OCI-LY1 (cell line): Measurements from ENCODE around the gene HAX1.
"Not testable (repeated sequence)": the region's sequence is repeated elsewhere in the genome, so short reads cannot be mapped to it uniquely, and the experiment has no call there.

Experiments used
- H2AFZ ChIP-seq: fragments of 200-600 bp; sonication (generic), shearing (Covaris generic); 2 replicates; pipeline ENCODE4 v1.6.0; 2014; ENCODE audit warnings: antibody characterized with exemption, mild to moderate bottlenecking, low read length
- H3F3A ChIP-seq: fragments of 200-600 bp; sonication (generic), shearing (Covaris generic); 2 replicates; pipeline ENCODE4 v1.6.0; 2014; ENCODE audit warnings: mild to moderate bottlenecking, antibody characterized with exemption, low read length, moderate library complexity; ENCODE audit not compliant: insufficient read depth
- H3K27ac ChIP-seq: fragments of 200-600 bp; sonication (generic); 2 replicates; pipeline ENCODE4 v1.5.1; 2014; ENCODE audit warnings: low read length, mixed run types, mild to moderate bottlenecking, low read depth; ENCODE audit not compliant: poor library complexity, severe bottlenecking
- H3K27me3 ChIP-seq: fragments of 200-600 bp; sonication (generic); 2 replicates; pipeline ENCODE4 v1.6.0; 2014; ENCODE audit warnings: antibody characterized with exemption, mild to moderate bottlenecking, low read length, moderate library complexity; ENCODE audit not compliant: insufficient read depth
- H3K36me3 ChIP-seq: fragments of 200-600 bp; sonication (generic); 2 replicates; pipeline ENCODE4 v1.6.1; 2014; ENCODE audit warnings: mild to moderate bottlenecking, antibody characterized with exemption, low read length, moderate library complexity, mixed read lengths; ENCODE audit not compliant: insufficient read depth
- H3K4me1 ChIP-seq: fragments of 200-600 bp; sonication (generic); 2 replicates; pipeline ENCODE4 v1.5.1; 2014; ENCODE audit warnings: mild to moderate bottlenecking, low read length, moderate library complexity; ENCODE audit not compliant: insufficient read depth, severe bottlenecking
- H3K4me2 ChIP-seq: fragments of 200-600 bp; sonication (generic), shearing (Covaris generic); 2 replicates; pipeline ENCODE4 v1.6.1; 2014; ENCODE audit warnings: low read length
- H3K4me3 ChIP-seq: fragments of 200-600 bp; sonication (generic); 2 replicates; pipeline ENCODE4 v1.5.1; 2014; ENCODE audit warnings: low read length, low read depth, mild to moderate bottlenecking, mixed read lengths; ENCODE audit not compliant: poor library complexity, severe bottlenecking
- H3K79me2 ChIP-seq: fragments of 200-600 bp; shearing (Covaris generic); 2 replicates; pipeline ENCODE4 v1.6.1; 2016; ENCODE audit warnings: mixed run types, low read length, mixed read lengths; ENCODE audit not compliant: insufficient read depth
- H3K9ac ChIP-seq: fragments of 200-600 bp; sonication (generic), shearing (Covaris generic); 2 replicates; pipeline ENCODE4 v1.6.1; 2014; ENCODE audit warnings: mild to moderate bottlenecking, low read length, mixed read lengths
- H3K9me2 ChIP-seq: fragments of 200-600 bp; sonication (generic), shearing (Covaris generic); 2 replicates; pipeline ENCODE4 v1.6.1; 2014; ENCODE audit warnings: low read depth, mild to moderate bottlenecking, low read length, mixed read lengths
- H3K9me3 ChIP-seq: fragments of 200-600 bp; shearing (Covaris generic); 2 replicates; pipeline ENCODE4 v1.6.1; 2014; ENCODE audit warnings: low read length, mixed read lengths
- H4K20me1 ChIP-seq: fragments of 200-600 bp; sonication (generic), shearing (Covaris generic); 2 replicates; pipeline ENCODE4 v1.6.0; 2016; ENCODE audit warnings: mild to moderate bottlenecking, low read length; ENCODE audit not compliant: insufficient read depth
- CTCF ChIP-seq: fragments of 200-600 bp; sonication (generic), shearing (Covaris generic); IDR thresholded peaks from 2 replicates; pipeline ENCODE4 v1.5.1; 2017; ENCODE audit warnings: mild to moderate bottlenecking, antibody characterized with exemption, low read length, moderate library complexity, mixed read lengths
- EZH2 ChIP-seq: fragments of 200-600 bp; sonication (generic), shearing (Covaris generic); IDR thresholded peaks from 2 replicates; pipeline ENCODE4 v1.8.0; 2017; ENCODE audit warnings: borderline replicate concordance, mixed run types, mild to moderate bottlenecking, antibody characterized with exemption, low read length, moderate library complexity, mixed read lengths

Gene HAX1

GRCh38 chr1:154313066-154313356, 40.6 kb downstream of the HAX1 start:
- no peak overlapping the region for H3K27ac ChIP-seq
- TF ChIP-seq CTCF (no peak), EZH2 (no peak)
- no peaks in the 10 kb centered on the region for H3F3A ChIP-seq
- no peaks in the 10 kb centered on the region for H3K9me2 ChIP-seq
- H3K9me3 ChIP-seq: peaks cover 8% of the 10 kb centered on the region; the same call in 1 of the 2 replicates
- H3K79me2 ChIP-seq: no peaks in the 10 kb centered on the region
- H3K4me1 ChIP-seq: no peaks in the 10 kb centered on the region
- H3K36me3 ChIP-seq: no peaks in the 10 kb centered on the region; the same call in 1 of the 2 replicates
- no peak overlapping the region for H3K4me2 ChIP-seq
- H3K9ac ChIP-seq: no peak overlapping the region
- H3K27me3 ChIP-seq: peaks cover 5% of the 10 kb centered on the region
- no peak overlapping the region for H3K4me3 ChIP-seq
- H2AFZ ChIP-seq: no peak overlapping the region
- no peaks in the 10 kb centered on the region for H4K20me1 ChIP-seq

- H4K20me1 ChIP-seq, H3K27me3 ChIP-seq, H2AFZ ChIP-seq, H3K36me3 ChIP-seq, H3K9ac ChIP-seq, H3K27ac ChIP-seq, H3K79me2 ChIP-seq, H3K4me2 ChIP-seq, H3F3A ChIP-seq, H3K4me1 ChIP-seq, H3K9me2 ChIP-seq, H3K4me3 ChIP-seq, H3K9me3 ChIP-seq: not testable (repeated sequence)
Observed at GRCh38 chr1:154314226-154314625, 41.8 kb downstream of the HAX1 start.

GRCh38 chr1:154316704-154317103, 44.3 kb downstream of the HAX1 start:
- no peaks in the 10 kb centered on the region for H3K79me2 ChIP-seq
- H2AFZ ChIP-seq: no peak overlapping the region
- no peaks in the 10 kb centered on the region for H3F3A ChIP-seq
- H3K9me2 ChIP-seq: no peaks in the 10 kb centered on the region
- no peaks in the 10 kb centered on the region for H4K20me1 ChIP-seq
- no peak overlapping the region for H3K4me2 ChIP-seq
- no peaks in the 10 kb centered on the region for H3K4me1 ChIP-seq
- TF ChIP-seq CTCF (no peak), EZH2 (no peak)
- no peak overlapping the region for H3K9ac ChIP-seq
- peaks cover 8% of the 10 kb centered on the region; the same call in 1 of the 2 replicates for H3K9me3 ChIP-seq
- no peaks in the 10 kb centered on the region; the same call in 1 of the 2 replicates for H3K27me3 ChIP-seq
- H3K4me3 ChIP-seq: no peak overlapping the region
- no peaks in the 10 kb centered on the region; the same call in 1 of the 2 replicates for H3K36me3 ChIP-seq
- no peak overlapping the region for H3K27ac ChIP-seq

GRCh38 chr1:154318386-154318785, 46.0 kb downstream of the HAX1 start:
- Histone ChIP-seq H3K9ac (no peak overlapping the region), H3K27ac (no peak overlapping the region), H3K79me2 (no peaks in the 10 kb centered on the region), H3K36me3 (no peaks in the 10 kb centered on the region; the same call in 1 of the 2 replicates), H3F3A (no peaks in the 10 kb centered on the region), H3K27me3 (no peaks in the 10 kb centered on the region; the same call in 1 of the 2 replicates), H3K4me1 (no peaks in the 10 kb centered on the region), H3K9me2 (no peaks in the 10 kb centered on the region), H4K20me1 (no peaks in the 10 kb centered on the region), H2AFZ (no peak overlapping the region), H3K9me3 (peaks cover 8% of the 10 kb centered on the region; the same call in 1 of the 2 replicates), H3K4me3 (no peak overlapping the region), H3K4me2 (no peak overlapping the region)
- TF ChIP-seq CTCF (no peak), EZH2 (no peak)
